GM18508 (cell line): ENCODE data around the gene VEZT.
A peak's percentile ranks its signal among the peaks of the same experiment; 100 is the strongest.
"Not testable (repeated sequence)": the region's sequence is repeated elsewhere in the genome, so short reads cannot be mapped to it uniquely, and the experiment has no call there.

Experiments used
- ATAC-seq: cut with Tn5 transposase; IDR thresholded peaks from one replicate; pipeline ENCODE4 v1.9.1; 2021; ENCODE audit warnings: moderate number of reproducible peaks; ENCODE audit not compliant: insufficient read depth, unreplicated experiment

Gene VEZT

GRCh38 chr12:95217377-95218149, at the start of gene VEZT, which contains the start of gene FGD6:
Gene VEZT (plus strand): TSS chr12:95217807. CDS start chr12:95217851, 44 bp downstream.
Gene FGD6 (minus strand): TSS chr12:95217467. CDS start chr12:95217240, 227 bp downstream.
- peak; percentile 88 for ATAC-seq

DNA sequence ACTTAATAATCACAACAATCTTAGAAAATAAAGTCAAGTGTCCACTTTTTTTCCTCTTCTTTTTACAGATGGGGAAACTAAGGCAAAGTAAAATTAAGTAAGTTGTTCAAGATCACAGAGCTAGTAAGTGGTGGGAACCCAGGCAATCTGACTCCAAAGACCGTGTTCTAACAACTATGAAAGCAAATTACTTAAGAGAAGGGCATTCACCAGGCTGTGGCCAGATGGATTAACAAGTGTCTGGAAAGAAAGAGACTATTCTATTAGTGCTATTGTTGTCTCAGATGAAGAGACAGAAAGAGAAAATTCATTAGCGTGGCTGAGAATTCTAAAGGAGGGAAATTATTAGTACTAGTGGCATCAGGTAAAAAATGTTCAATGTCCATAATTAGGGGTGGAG, 48.9 kb upstream of the VEZT start:
- ATAC-seq, result no peak

DNA sequence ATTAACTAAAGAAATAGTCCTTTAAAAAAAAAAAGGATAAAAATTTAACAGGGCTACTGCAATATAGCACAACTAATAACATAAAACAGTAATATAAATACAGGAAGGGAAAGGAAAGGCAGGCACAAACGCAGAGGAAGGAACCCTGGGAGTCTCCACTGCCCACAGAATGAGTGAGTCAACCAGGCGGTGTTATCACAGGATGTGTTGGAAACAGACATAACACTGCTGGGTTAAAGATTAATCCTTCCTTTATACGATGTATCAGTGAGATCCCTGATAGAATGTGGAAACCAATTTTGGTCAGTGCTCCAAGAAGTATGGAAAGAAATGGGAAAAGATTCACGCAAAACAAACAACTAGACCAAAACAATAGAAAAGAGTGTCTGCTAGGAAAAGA, 48.2 kb upstream of the VEZT start:
- ATAC-seq, result no peak

- ATAC-seq, result no peak
Observed at GRCh38 chr12:95173392-95174251, 44.0 kb upstream of the VEZT start.

GRCh38 chr12:95177201-95177768, 40.3 kb upstream of the VEZT start:
- ATAC-seq, result no peak

DNA sequence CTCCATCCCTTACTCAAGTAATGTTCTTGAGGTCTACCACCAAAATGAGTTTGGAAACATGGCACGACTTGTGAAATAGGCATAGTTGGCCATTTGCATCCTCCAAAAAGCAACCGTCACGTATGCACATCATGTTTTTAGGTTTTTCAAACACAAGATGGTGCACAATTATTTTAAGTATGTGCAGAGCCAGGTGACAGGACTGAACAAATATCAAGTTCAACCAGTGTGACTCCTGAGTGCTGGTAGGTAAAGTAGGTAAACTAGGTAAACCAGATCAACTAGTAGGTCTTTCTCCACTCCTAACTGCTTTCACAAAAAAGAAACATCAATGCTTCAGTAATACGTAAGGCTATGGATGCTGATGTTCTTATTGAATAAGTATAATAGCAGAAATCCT, 39.5 kb upstream of the VEZT start:
- ATAC-seq, result no peak

GRCh38 chr12:95179011-95179410, 38.6 kb upstream of the VEZT start:
- no peak for ATAC-seq

DNA sequence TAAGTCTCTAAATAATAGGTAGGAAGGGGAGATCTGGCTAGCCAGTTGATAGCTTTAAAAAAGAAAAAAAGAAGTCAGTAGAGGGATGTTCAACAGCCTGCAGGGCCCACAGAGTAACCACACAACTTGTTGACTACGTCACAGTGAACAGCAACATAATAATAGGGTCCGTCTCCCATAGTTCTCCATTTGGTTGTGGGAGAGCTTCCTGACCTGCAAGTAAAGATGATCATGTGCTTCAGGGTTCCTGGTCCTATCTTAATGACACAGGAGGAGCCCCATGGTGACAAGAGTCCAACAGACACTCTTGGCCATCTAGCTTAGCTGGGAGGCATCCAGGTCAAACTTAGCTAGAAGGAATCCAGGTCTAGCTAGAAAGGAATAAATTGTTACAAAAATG, 36.5 kb upstream of the VEZT start:
- no peak for ATAC-seq

- no peak for ATAC-seq
Observed at GRCh38 chr12:95182868-95183415, 34.7 kb upstream of the VEZT start.

GRCh38 chr12:95184121-95184520, 33.5 kb upstream of the VEZT start:
- no peak for ATAC-seq

- no peak for ATAC-seq
Observed at GRCh38 chr12:95185072-95185471, 32.5 kb upstream of the VEZT start.

DNA sequence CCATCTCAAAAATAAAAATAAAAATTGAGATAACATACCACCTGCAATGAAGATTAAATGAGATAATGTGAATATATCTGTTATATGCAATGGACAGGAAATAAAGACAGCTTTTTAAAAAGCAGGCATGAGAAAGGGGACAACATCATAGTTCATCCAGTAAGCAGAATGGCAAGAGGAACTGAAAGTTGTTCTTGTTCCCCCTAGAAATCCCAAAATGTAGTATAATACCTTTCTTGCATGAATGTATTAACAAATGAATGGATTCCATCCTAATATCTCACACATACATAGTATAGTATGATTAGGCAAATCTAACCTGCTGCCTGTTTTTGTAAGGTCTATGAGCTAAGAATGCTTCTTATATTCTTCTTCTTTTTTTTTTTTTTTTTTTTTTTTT, 31.8 kb upstream of the VEZT start:
- no peak for ATAC-seq

DNA sequence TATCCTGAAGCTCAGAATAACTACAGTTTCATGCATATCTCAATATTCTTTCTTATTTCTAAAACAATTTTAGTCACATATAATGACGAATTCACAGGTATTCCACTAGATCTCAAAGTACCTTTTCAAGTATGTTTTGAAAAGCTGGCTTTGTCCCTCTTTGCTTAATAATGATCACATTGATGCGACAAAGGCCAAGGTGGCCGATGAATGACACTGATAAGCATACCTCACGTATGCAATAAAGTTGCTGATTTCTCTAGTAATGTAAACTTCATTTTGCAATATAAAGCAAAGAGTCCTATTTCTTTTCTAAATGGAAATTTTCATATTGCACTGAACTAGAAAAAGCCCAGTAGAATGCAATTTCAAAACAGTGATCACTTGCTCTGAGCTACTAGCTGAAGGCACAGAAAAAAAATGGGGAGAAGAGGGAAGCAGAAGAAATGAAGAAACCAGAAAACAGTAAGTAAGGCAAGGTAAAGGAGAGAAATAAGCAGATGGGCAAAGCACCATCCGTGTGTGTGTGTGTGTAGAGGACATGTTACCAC, 29.7 kb upstream of the VEZT start:
- no peak for ATAC-seq

GRCh38 chr12:95191060-95191696, 26.4 kb upstream of the VEZT start:
- no peak for ATAC-seq

DNA sequence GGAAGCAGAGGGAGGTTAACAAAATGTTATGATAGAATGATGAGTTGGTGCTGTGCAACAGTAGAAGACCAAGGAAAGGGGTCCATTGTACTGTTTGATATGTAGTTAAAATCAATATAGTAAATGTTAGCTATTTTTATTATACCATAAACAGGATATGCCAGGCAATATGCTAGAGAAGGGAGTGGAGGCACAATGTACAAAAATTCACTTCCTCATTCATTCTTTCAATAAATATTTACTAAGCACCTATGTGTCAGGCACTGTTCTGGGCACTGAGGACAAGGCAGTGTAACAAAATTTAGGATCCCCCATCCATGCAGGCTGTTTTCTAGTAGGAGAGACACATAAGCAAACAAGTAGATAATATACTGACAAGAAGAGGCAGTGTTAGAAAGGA, 25.3 kb upstream of the VEZT start:
- ATAC-seq, result no peak

DNA sequence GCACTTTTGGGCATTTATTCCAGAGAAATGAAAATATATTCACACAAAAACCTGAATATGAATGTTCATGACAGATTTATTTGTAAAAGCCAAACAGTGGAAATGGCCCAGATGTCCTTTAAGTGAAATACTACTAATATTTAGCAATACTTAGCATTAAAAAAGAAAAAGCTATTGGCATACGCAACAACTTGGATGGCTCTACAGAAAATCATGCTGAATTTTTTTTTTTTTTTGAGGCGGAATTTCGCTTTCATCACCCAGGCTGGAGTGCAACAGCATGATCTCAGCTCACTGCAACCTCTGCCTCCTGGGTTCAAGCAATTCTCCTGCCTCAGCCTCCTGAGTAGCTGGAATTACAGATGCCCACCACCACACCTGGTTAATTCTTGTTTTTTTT, 24.5 kb upstream of the VEZT start:
- no peak for ATAC-seq

GRCh38 chr12:95195122-95195521, 22.5 kb upstream of the VEZT start:
- no peak for ATAC-seq

DNA sequence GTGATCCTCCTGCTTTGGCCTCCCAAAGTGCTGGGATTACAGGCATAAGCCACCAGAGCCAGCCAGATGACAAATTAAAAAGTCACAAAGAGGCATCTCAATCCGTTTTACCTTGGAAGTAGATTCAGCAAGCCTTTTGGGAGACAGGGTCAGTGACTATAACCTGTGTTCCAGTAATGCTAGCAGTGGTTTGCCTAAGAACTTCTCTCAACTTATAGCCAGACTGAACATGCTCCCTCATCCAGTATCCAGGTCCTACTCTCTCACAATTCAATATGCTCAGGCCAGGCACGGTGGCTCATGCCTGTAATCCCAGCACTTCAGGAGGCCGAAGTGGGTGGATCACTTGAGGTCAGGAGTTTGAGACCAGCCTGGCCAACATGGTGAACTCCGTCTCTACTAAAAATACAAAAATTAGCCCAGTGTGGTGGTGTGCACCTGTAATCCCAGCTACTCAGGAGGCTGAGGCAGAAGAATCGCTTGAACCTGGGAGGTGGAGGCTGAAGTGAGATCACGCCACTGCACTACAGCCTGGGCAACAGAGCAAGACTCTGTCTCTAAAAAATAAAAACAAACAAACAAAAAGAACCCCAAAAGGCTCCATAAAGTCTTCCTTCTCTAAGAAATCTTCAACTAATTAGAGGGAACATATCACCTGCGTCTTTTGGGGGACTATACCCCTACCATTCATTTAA, 20.6 kb upstream of the VEZT start:
- not testable (repeated sequence) for ATAC-seq

GRCh38 chr12:95197636-95198035, 20.0 kb upstream of the VEZT start:
- no peak for ATAC-seq
